GM18861 (cell line): ENCODE results near the gene CSDE1.

Source experiments
- ATAC-seq: cut with Tn5 transposase; IDR thresholded peaks from one replicate; pipeline ENCODE4 v1.9.1; 2021; ENCODE audit not compliant: unreplicated experiment

The CSDE1 gene

GRCh38 chr1:114668373-114668772, 89.4 kb downstream of the CSDE1 start:
- ATAC-seq: no peak

GRCh38 chr1:114666954-114667353, 90.8 kb downstream of the CSDE1 start:
- no peak for ATAC-seq
